HepG2 (cell line): Measurements from ENCODE around the gene TUT4. TPM values are rescaled to one million over a fixed set of nuclear protein-coding genes. Genes with fewer than 3 reads are reported as not detected.

ENCODE experiments used
- ATAC-seq: fragments of 200-7000 bp; cut with Tn5 transposase; 3 replicates; pipeline ENCODE4 v1.9.1; 2020; ENCODE audit warnings: mild to moderate bottlenecking, moderate library complexity
- BruUV-seq: library from RNA; stranded (reverse); fragments of 400-500 nt; replicated peaks from 2 replicates; lab custom pipeline; 2021; lab: Mats Ljungman, UMichigan
- CTCF ChIA-PET: fragments of 300-600 bp; formaldehyde crosslinking; extraction: SDS; loops from one replicate; lab custom pipeline; 2021; ENCODE audit warnings: low total read pairs, inconsistent platforms, low intra/inter-chr PET ratio; lab: Yijun Ruan, JAX
- POLR2A ChIA-PET: fragments of 350-600 bp; sonication (Branson Sonifier 250); formaldehyde crosslinking; loops from one replicate; lab custom pipeline; 2020; ENCODE audit warnings: antibody characterized with exemption, inconsistent platforms; lab: Yijun Ruan, JAX
- DNase-seq: peaks from one replicate; pipeline ENCODE4 v3.0.0-alpha.2; 2015; ENCODE audit warnings: low spot score
- FAIRE-seq: peaks from 3 replicates; lab custom pipeline; 2011; peaks lifted over from hg19 to GRCh38; lab: Jason Lieb, UNC
- H2AFZ ChIP-seq: one replicate; pipeline ENCODE4 v1.6.1; 2011; ENCODE audit warnings: low read length, inconsistent platforms
- H3K27ac ChIP-seq: fragments of 300-600 bp; 3 replicates; pipeline ENCODE4 v1.8.0; 2011; ENCODE audit warnings: mixed run types, mild to moderate bottlenecking, mixed read lengths, low read length, inconsistent platforms; ENCODE audit not compliant: insufficient read depth; ENCODE audit errors: extremely low read length
- H3K27me3 ChIP-seq, 2 experiments: fragments of 200-600 bp in 1 of 2; 2 replicates in 1 of 2; 3 replicates in 1 of 2; pipeline versions ENCODE4 v1.6.0 to v1.8.0; 2011; ENCODE audit warnings: low read length in 2 of 2, mild to moderate bottlenecking in 2 of 2, moderate library complexity in 2 of 2, inconsistent platforms in 1 of 2; ENCODE audit not compliant: insufficient read depth in 2 of 2, control insufficient read depth in 1 of 2
- H3K36me3 ChIP-seq, 2 experiments: fragments of 200-600 bp in 1 of 2; replicated peaks in 1 of 2; 2 replicates in 1 of 2; 3 replicates in 1 of 2; pipeline versions ENCODE4 v1.5.1 to v1.8.0; 2011; ENCODE audit warnings: low read length in 2 of 2, inconsistent platforms in 1 of 2; ENCODE audit not compliant: insufficient read depth in 2 of 2, control insufficient read depth in 1 of 2
- H3K4me1 ChIP-seq: 2 replicates; pipeline ENCODE4 v1.5.1; 2012; ENCODE audit warnings: low read length, inconsistent platforms; ENCODE audit not compliant: insufficient read depth
- H3K4me2 ChIP-seq: 2 replicates; pipeline ENCODE4 v1.6.0; 2011; ENCODE audit warnings: low read depth, low read length, inconsistent platforms
- H3K4me3 ChIP-seq, 3 experiments: fragments of 200-600 bp in 1 of 3; sonication (generic), shearing (Covaris generic) in 1 of 3; replicated peaks in 1 of 3; 2 replicates each; pipeline ENCODE4 v1.5.1; 2011 to 2016; ENCODE audit warnings: low read length in 3 of 3, inconsistent platforms in 2 of 3, low read depth in 2 of 3, mild to moderate bottlenecking in 2 of 3, control low read depth in 1 of 3, mixed read lengths in 1 of 3; ENCODE audit not compliant: insufficient read depth in 1 of 3
- H3K79me2 ChIP-seq: one replicate; pipeline ENCODE4 v1.6.1; 2011; ENCODE audit warnings: low read length, inconsistent platforms; ENCODE audit not compliant: insufficient read depth
- H3K9ac ChIP-seq: 2 replicates; pipeline ENCODE4 v1.6.0; 2011; ENCODE audit warnings: mild to moderate bottlenecking, low read depth, low read length, inconsistent platforms; ENCODE audit not compliant: insufficient read depth
- H3K9me3 ChIP-seq: 2 replicates; pipeline ENCODE4 v1.5.1; 2012; ENCODE audit warnings: mild to moderate bottlenecking, low read length
- H4K20me1 ChIP-seq: 2 replicates; pipeline ENCODE4 v1.6.0; 2011; ENCODE audit warnings: inconsistent platforms, mild to moderate bottlenecking, low read length, moderate library complexity; ENCODE audit not compliant: insufficient read depth
- HES4 ChIP-seq: sonication (generic); formaldehyde crosslinking; IDR thresholded peaks from 2 replicates; pipeline ENCODE4 v1.9.0; 2021; ENCODE audit warnings: mild to moderate bottlenecking, missing genetic modification reagents, borderline replicate concordance
- MTA3 ChIP-seq: sonication (generic); formaldehyde crosslinking; IDR thresholded peaks from 2 replicates; pipeline ENCODE4 v1.4.0; 2020; ENCODE audit warnings: missing genetic modification reagents
- NPAS2 ChIP-seq: sonication (generic); formaldehyde crosslinking; IDR thresholded peaks from 2 replicates; pipeline ENCODE4 v1.8.0; 2022; ENCODE audit warnings: mild to moderate bottlenecking, missing genetic modification reagents, borderline replicate concordance
- PLSCR1 ChIP-seq: sonication (generic); formaldehyde crosslinking; IDR thresholded peaks from 2 replicates; pipeline ENCODE4 v1.5.0; 2020; ENCODE audit warnings: missing genetic modification reagents, mild to moderate bottlenecking, borderline replicate concordance
- TERF1 ChIP-seq: sonication (generic); formaldehyde crosslinking; IDR thresholded peaks from 2 replicates; pipeline ENCODE4 v1.8.0; 2022; ENCODE audit warnings: mild to moderate bottlenecking, missing genetic modification reagents, moderate library complexity
- ZBTB14 ChIP-seq: sonication (generic); formaldehyde crosslinking; IDR thresholded peaks from 2 replicates; pipeline ENCODE4 v1.4.0; 2020; ENCODE audit warnings: missing genetic modification reagents
- ZNF121 ChIP-seq: sonication (generic); formaldehyde crosslinking; IDR thresholded peaks from 2 replicates; pipeline ENCODE4 v1.5.0; 2020; ENCODE audit warnings: mild to moderate bottlenecking, missing genetic modification reagents
- ZNF280B ChIP-seq: sonication (generic); formaldehyde crosslinking; IDR thresholded peaks from 2 replicates; pipeline ENCODE4 v1.5.0; 2020; ENCODE audit warnings: missing genetic modification reagents, mild to moderate bottlenecking, borderline replicate concordance
- WGBS: methylation state at CpG from one replicate; pipeline ENCODE4 v1.1.6; 2017; ENCODE audit warnings: low lambda C conversion rate; 5-methylcytosine and 5-hydroxymethylcytosine counted together
- in situ Hi-C: cut with HindIII; loops from 2 replicates; pipeline ENCODE4 v1.10.0; 2017; ENCODE audit warnings: low pct_unique_long_range_greater_than_20kb; ENCODE audit not compliant: extremely low pct_ligation_motif_present
- intact Hi-C: fragments of 100-400 bp; cut with micrococcal nuclease; formaldehyde crosslinking; loops from one replicate; pipeline ENCODE4 v1.10.0; 2022; ENCODE audit not compliant: unreplicated experiment
- polyA plus RNA-seq, 8 experiments: library from polyadenylated mRNA; depleted of rRNA in 3 of 8; stranded (reverse) in 7 of 8; unstranded in 1 of 8; fragments of >200 nt; fragmentation: Illumina TruSeq in 4 of 8; extraction: Trizol in 4 of 8; gene quantifications; 2 replicates each; pipeline versions ENCODE4 v1.2.1 to v1.2.3, GENCODE V29; 2011 to 2016; ENCODE audit warnings: low read depth in 4 of 8, missing spikeins in 1 of 8, mixed read lengths in 1 of 8; ENCODE audit not compliant: insufficient read depth in 1 of 8
- total RNA-seq, 5 experiments: library from RNA; depleted of rRNA; stranded (reverse); fragments of >200 nt; fragmentation: Illumina TruSeq; extraction: Trizol; gene quantifications; 2 replicates each; pipeline ENCODE4 v1.2.3, GENCODE V29; 2016; ENCODE audit warnings: low read depth in 1 of 5

TUT4 gene
- total and polyA plus RNA-seq, 2 of the 13 experiments (the other 11 are each of a cell fraction or from before 2014, with no cell fraction given) = 44.7 to 53.5 TPM

GRCh38 chr1:52414942-52415341 lies 137.9 kb downstream of the TUT4 start (continued):
- TF ChIP-seq ZBTB14 (no peak), HES4 (CRISPR knock-in tag) (no peak), TERF1 (no peak), ZNF280B (CRISPR knock-in tag) (no peak), NPAS2 (CRISPR knock-in tag) (no peak), MTA3 (CRISPR knock-in tag) (no peak)

GRCh38 chr1:52413410-52413989 lies 139.4 kb downstream of the TUT4 start:
- H2AFZ ChIP-seq = no peak overlapping the region
- DNase-seq = no peak
- intact Hi-C loops = no loop called here
- no peaks in the 10 kb centered on the region for H3K4me1 ChIP-seq
- over 99% methylated on average over 10 of the region's 10 CpGs for WGBS
- no peak for ATAC-seq
- no peak overlapping the region for H3K27ac ChIP-seq
- H4K20me1 ChIP-seq = no peaks in the 10 kb centered on the region
- H3K36me3 ChIP-seq = peaks cover 39 to 85% of the 10 kb centered on the region in 2 experiments
- in situ Hi-C loops = no loop called here
- BruUV-seq = no TSS peak
- no peak overlapping the region for H3K4me3 ChIP-seq
- FAIRE-seq = no peak
- H3K79me2 ChIP-seq = no peaks in the 10 kb centered on the region
- TF ChIP-seq ZNF121 (CRISPR knock-in tag) = peak; percentile 58; the same call in 1 of the 2 replicates
- no peak for TF ChIP-seq PLSCR1 (CRISPR knock-in tag)
- ChIA-PET POLR2A (interaction anchor here (3.0 kb wide), 1 partner anchor 9 kb away, joined by 12 read pairs; the partner anchor contains the start of genes ORC1 and PRPF38A), CTCF (no interaction called here)
- no peaks in the 10 kb centered on the region for H3K27me3 ChIP-seq
- no peaks in the 10 kb centered on the region for H3K9me3 ChIP-seq
- H3K9ac ChIP-seq = no peak overlapping the region
- no peak overlapping the region for H3K4me2 ChIP-seq
